Cardiac fibroblast (primary cell): ENCODE measurements around the gene CALCA.

Experiments used
- DNase-seq, 2 donors: peaks; one replicate each; pipeline versions ENCODE4 v3.0.0 to v3.0.0-alpha.2; 2010; ENCODE audit warnings: low read depth in 2 of 2
- H3K4me3 ChIP-seq, 2 donors: replicated peaks in 1 of 2; 1 replicate in 1 of 2; 2 replicates in 1 of 2; pipeline ENCODE4 v1.5.1; 2011; ENCODE audit warnings: low read depth in 2 of 2, low read length in 2 of 2, mild to moderate bottlenecking in 2 of 2, moderate library complexity in 1 of 2
- TF ChIP-seq, protein P1 (sequence below): IDR thresholded peaks from one replicate; pipeline ENCODE4 v1.5.1; 2011; ENCODE audit warnings: low read depth, mild to moderate bottlenecking, low read length, inconsistent platforms

CALCA gene

GRCh38 chr11:14980854-14981253 lies 8.7 kb upstream of the CALCA start:
- no peak overlapping the region for H3K4me3 ChIP-seq
- TF ChIP-seq, protein P1, sequence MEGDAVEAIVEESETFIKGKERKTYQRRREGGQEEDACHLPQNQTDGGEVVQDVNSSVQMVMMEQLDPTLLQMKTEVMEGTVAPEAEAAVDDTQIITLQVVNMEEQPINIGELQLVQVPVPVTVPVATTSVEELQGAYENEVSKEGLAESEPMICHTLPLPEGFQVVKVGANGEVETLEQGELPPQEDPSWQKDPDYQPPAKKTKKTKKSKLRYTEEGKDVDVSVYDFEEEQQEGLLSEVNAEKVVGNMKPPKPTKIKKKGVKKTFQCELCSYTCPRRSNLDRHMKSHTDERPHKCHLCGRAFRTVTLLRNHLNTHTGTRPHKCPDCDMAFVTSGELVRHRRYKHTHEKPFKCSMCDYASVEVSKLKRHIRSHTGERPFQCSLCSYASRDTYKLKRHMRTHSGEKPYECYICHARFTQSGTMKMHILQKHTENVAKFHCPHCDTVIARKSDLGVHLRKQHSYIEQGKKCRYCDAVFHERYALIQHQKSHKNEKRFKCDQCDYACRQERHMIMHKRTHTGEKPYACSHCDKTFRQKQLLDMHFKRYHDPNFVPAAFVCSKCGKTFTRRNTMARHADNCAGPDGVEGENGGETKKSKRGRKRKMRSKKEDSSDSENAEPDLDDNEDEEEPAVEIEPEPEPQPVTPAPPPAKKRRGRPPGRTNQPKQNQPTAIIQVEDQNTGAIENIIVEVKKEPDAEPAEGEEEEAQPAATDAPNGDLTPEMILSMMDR: no peak
- DNase-seq: peak; percentile 48 to 88

DNA sequence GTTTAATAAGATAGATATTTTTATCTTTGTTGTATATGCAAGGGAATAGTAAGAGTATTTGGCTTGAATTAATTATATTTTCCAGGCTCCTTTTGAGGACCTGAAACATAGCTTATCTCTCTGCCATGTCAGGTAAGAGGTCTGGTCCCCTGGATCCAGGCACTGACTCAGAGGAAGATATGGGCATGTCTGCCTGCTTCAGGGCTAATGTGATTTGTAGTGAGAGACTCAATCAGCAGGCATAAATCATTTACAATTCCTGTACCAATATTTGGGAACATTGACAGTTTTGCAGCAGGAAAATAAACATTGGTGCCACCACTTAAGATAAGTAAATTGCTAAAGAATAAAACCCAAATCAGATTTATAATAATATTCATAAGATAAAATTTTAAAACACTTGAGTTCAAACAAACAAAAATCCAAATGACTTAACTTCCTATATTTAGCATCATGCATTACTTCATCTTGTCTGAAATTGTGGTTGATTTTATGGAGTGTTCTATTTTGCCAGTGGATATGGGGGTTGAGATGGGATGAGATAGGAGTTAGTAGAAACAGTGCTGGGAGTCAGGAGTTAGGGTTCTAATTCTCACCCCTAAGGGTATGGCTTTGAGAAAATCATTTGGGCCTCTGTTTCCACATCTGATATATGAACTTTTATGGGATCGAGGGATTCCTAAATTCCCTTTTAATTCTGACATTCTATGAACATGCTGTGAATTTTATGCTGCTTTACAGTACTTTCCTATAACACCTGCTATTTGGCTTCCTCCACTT lies 5.1 kb upstream of the CALCA start:
- TF ChIP-seq, protein P1: no peak
- DNase-seq: no peak
- H3K4me3 ChIP-seq: no peak overlapping the region

DNA sequence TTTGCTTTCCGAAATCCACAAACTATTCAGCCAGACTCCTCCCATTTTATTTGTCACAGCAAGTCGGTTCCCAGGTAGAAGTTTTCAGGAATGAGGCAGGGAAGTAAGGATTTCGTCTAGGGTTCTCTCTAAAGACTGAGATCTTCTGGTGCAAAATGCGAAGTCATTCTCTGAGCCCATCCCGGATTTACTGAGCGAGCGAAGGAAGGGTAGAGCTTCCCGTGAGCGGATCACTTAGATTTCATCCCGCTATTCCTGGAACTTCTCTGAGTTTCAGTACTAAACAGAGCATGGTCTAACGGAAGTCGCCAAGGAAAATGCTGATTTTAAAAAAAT lies 3.1 kb upstream of the CALCA start:
- H3K4me3 ChIP-seq: no peak overlapping the region
- DNase-seq: peak in 1 of 2 donors; percentile 16
- TF ChIP-seq, protein P1: no peak

GRCh38 chr11:14974515-14975251 lies 2.5 kb upstream of the CALCA start:
- DNase-seq: peak; percentile 35 to 57
- TF ChIP-seq, protein P1: peak; percentile 78
- H3K4me3 ChIP-seq: no peak overlapping the region

- TF ChIP-seq, protein P1: no peak
- DNase-seq: peak; percentile 11 to 15
- no peak overlapping the region for H3K4me3 ChIP-seq
Measured at GRCh38 chr11:14973621-14974514, 1.7 kb upstream of the CALCA start.

DNA sequence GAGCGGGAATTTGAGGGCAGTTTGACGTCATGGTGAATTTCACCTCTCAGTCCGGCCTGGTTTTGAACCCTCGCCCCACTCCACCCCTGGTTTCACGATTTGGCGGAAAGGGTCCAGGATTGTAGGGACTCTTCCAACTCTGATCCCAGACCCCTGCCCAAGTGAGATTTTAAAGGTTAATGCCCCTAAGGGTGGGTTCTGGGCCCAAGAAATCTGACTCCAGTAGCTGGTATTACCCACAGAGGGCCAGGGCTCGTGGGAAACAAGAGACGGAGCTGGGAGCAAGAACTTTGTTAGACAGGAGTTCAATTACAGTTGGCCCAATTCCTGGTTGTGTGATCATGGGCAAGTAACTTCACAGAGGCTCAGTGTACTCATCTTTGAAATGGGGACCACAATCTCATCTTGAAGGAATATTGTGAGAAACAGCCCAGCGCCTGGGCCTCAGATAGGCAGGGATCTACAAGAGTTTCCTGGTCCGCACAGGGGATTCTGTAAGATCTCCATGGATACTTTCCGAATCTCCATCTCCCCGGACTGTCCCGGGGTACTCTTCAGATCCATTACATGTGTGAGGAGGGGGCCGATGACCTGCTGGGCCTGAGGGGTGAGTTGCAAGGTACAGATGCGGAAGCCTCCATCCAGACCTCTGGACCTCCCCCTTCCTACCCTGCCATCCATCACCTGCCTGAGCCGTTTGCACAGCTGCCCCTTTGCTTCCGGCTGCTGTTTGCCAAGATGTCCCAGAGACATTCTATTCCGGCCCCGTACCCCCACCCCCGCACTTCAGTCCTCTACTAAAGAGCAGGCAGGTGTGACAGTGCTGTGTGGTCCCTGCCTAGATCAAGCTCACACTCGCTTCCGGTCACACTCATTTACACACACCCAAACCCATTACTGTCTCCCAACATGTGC lies 687 bp upstream of the CALCA start:
- no peak overlapping the region for H3K4me3 ChIP-seq
- DNase-seq: no peak
- TF ChIP-seq, protein P1: no peak
